ENCODE results near the gene GPR68.

GRCh38 chr14:91279354-91279753, 34.9 kb upstream of the GPR68 start:
- TF ChIP-seq CTCF (IDR thresholded peaks at IDR 0.05; ENCODE audit: low read length) (no peak), EZH2phosphoT487 (IDR thresholded peaks at IDR 0.05; ENCODE audit: low read length) (no peak)
